T-cell (primary cell): Measurements from ENCODE around the gene UBE3D. TPM values are rescaled to one million over a fixed set of nuclear protein-coding genes. Genes with fewer than 3 reads are reported as not detected.
"Not testable (repeated sequence)": the region's sequence is repeated elsewhere in the genome, so short reads cannot be mapped to it uniquely, and the experiment has no call there.

Experiments used
- ATAC-seq, 4 experiments: fragments of 200-7000 bp in 3 of 4; fragments of 150-1000 bp in 1 of 4; cut with Tn5 transposase; replicated peaks in 1 of 4; 1 replicate in 3 of 4; 2 replicates in 1 of 4; pipeline ENCODE4 v1.10.0; 2021; ENCODE audit warnings: moderate library complexity in 3 of 4, mild to moderate bottlenecking in 2 of 4, moderate number of reproducible peaks in 1 of 4
- CTCF ChIA-PET, 2 donors: fragments of 300-600 bp; sonication (Branson Sonifier 250); formaldehyde crosslinking; loops; one replicate each; lab custom pipeline; 2022; ENCODE audit warnings: antibody characterized with exemption in 2 of 2; lab: Charles Lee
- POLR2A ChIA-PET, 2 donors: fragments of 300-600 bp; sonication (Branson Sonifier 250); formaldehyde crosslinking; loops; one replicate each; lab custom pipeline; 2022; ENCODE audit warnings: antibody characterized with exemption in 2 of 2; lab: Charles Lee
- DNase-seq, 35 experiments: peaks; one replicate each; pipeline versions ENCODE4 v3.0.0 to v3.0.0-alpha.2; 2013 to 2023
- H3K27ac ChIP-seq: one replicate; pipeline ENCODE4 v1.5.1; 2013; ENCODE audit warnings: low read length
- H3K27me3 ChIP-seq, 2 experiments: replicated peaks in 1 of 2; 1 replicate in 1 of 2; 2 replicates in 1 of 2; pipeline versions ENCODE4 v1.6.1 to v1.7.0; 2013; ENCODE audit warnings: low read length in 1 of 2, mixed read lengths in 1 of 2; ENCODE audit not compliant: control insufficient read depth in 2 of 2, insufficient read depth in 2 of 2; ENCODE audit errors: extremely low read depth in 1 of 2
- H3K36me3 ChIP-seq, 2 donors: 1 replicate in 1 of 2; 2 replicates in 1 of 2; pipeline versions ENCODE4 v1.6.1 to v1.7.0; 2013; ENCODE audit warnings: low read length in 1 of 2; ENCODE audit not compliant: control insufficient read depth in 2 of 2, insufficient read depth in 1 of 2; ENCODE audit errors: extremely low read depth in 1 of 2
- H3K4me1 ChIP-seq, 2 experiments: 1 replicate in 1 of 2; 2 replicates in 1 of 2; pipeline versions ENCODE4 v1.6.1 to v1.7.0; 2013; ENCODE audit warnings: low read length in 2 of 2, mixed read lengths in 1 of 2; ENCODE audit not compliant: insufficient read depth in 2 of 2, control insufficient read depth in 1 of 2; ENCODE audit errors: extremely low read depth in 1 of 2
- H3K4me3 ChIP-seq, 2 donors: 1 replicate in 1 of 2; 2 replicates in 1 of 2; pipeline versions ENCODE4 v1.5.1 to v1.7.0; 2013; ENCODE audit warnings: mild to moderate bottlenecking in 2 of 2, low read length in 1 of 2, moderate library complexity in 1 of 2; ENCODE audit not compliant: control insufficient read depth in 1 of 2; ENCODE audit errors: extremely low read depth in 1 of 2
- H3K9me3 ChIP-seq: 2 replicates; pipeline ENCODE4 v1.7.0; 2013
- H3K27ac Mint-ChIP-seq, 2 donors: one replicate each; pipeline ENCODE4 v1.8.0; 2020 to 2021; ENCODE audit warnings: mild to moderate bottlenecking in 2 of 2, mixed read lengths in 2 of 2
- H3K27me3 Mint-ChIP-seq, 2 donors: one replicate each; pipeline ENCODE4 v1.8.0; 2021 to 2022; ENCODE audit warnings: mixed read lengths in 2 of 2
- H3K36me3 Mint-ChIP-seq: one replicate; pipeline ENCODE4 v1.8.0; 2021; ENCODE audit warnings: mixed read lengths
- H3K4me1 Mint-ChIP-seq, 3 donors: one replicate each; pipeline ENCODE4 v1.8.0; 2020 to 2022; ENCODE audit warnings: mixed read lengths in 3 of 3, mild to moderate bottlenecking in 1 of 3
- H3K4me3 Mint-ChIP-seq, 3 donors: one replicate each; pipeline ENCODE4 v1.8.0; 2020 to 2022; ENCODE audit warnings: mild to moderate bottlenecking in 3 of 3, mixed read lengths in 3 of 3, moderate library complexity in 3 of 3
- H3K9me3 Mint-ChIP-seq, 3 donors: one replicate each; pipeline ENCODE4 v1.8.0; 2020 to 2022; ENCODE audit warnings: mixed read lengths in 3 of 3
- WGBS: methylation state at CpG from one replicate; pipeline ENCODE4 v1.1.5; 2013; ENCODE audit warnings: missing lambda C conversion rate; ENCODE audit not compliant: insufficient coverage; 5-methylcytosine and 5-hydroxymethylcytosine counted together
- total RNA-seq, 35 experiments: library from RNA in 6 of 35; stranded (reverse) in 6 of 35; fragments of 120-200 nt in 1 of 35; gene quantifications; one replicate each; pipeline versions ENCODE4 v1.2.1 to v1.2.4 and lab custom pipeline; 2013 to 2026

The UBE3D gene
- total RNA-seq, 5 donors from 2014 or later (not counting 1 experiment from before 2014, with no cell fraction given) = 6.2 to 9.3 (median 7.1) TPM

DNA sequence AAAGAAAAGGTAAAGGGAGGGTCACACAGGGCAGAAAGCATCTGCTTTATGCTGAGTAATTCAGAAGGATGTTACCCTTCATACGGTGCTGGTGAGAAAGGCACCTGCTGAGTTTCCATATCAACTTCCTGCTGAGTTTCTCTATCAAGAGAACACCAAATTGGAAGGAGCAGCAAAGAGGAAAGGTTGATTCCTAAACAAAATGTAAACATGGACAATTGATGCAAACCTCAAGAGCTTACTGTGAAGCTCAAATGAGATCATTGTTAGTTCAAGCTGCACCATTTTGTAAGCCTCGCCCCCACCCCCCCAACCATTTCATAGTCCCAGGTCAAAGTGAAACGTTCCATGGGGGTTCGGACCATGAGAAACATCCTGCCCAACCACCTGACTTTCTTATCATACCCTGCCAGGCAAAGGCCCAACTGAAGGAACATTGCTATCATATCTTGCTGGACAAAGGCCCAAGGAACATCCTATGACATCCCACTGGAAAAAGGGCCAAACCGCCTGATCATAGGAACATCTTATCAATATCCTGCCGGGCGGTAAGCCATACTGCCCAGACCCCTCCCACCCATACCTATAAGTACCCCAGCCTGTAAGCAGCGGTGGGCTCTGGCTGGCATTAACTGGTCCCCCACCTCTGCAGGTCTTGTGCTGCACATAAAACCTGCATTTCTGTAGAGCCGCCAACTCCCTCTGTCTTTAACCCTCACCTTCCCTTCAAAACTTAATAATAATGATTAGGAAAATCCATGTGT, 171.6 kb downstream of the UBE3D start:
- Histone ChIP-seq H3K9me3 (no peaks in the 10 kb centered on the region), H3K4me1 (no peaks in the 10 kb centered on the region), H3K27me3 (no peaks in the 10 kb centered on the region), H3K36me3 (peaks cover 0 to 3% of the 10 kb centered on the region in 2 donors), H3K27ac (no peak overlapping the region), H3K4me3 (no peak overlapping the region)
- WGBS = 92% methylated on average over 7 of the region's 9 CpGs
- no peaks in the 10 kb centered on the region for H3K4me1 Mint-ChIP-seq
- no peaks in the 10 kb centered on the region for H3K27me3 Mint-ChIP-seq
- H3K9me3 Mint-ChIP-seq = no peaks in the 10 kb centered on the region
- H3K36me3 Mint-ChIP-seq = peaks cover 44% of the 10 kb centered on the region
- DNase-seq (no peak), ATAC-seq (no peak)
- POLR2A ChIA-PET = no interaction called here
- no peak overlapping the region for H3K4me3 Mint-ChIP-seq
- H3K27ac Mint-ChIP-seq = no peak overlapping the region
- CTCF ChIA-PET = no interaction called here

DNA sequence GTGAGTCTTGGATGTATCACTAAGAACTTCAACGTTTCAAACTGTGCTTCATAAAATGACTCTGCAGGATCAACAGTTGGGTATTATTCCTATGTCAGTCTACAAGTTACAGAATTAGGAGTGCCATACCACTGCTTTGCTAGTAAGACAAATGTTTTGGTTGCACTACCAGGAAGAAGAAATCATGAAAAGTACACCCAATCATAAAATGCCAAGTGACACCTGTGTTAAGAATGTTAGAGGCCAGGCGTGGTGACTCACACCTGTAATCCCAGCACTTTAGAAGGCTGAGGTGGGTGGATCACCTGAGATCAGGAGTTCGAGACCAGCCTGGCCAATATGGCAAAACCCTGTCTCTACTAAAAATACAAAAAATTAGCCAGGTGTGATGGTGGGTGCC, 174.1 kb downstream of the UBE3D start:
- H3K36me3 Mint-ChIP-seq = peaks cover 36% of the 10 kb centered on the region
- H3K27ac Mint-ChIP-seq, POLR2A ChIA-PET, CTCF ChIA-PET, H3K36me3 ChIP-seq, H3K27me3 ChIP-seq, DNase-seq, H3K4me3 Mint-ChIP-seq, H3K9me3 ChIP-seq, H3K4me1 ChIP-seq, H3K9me3 Mint-ChIP-seq, H3K4me1 Mint-ChIP-seq, H3K27ac ChIP-seq, H3K27me3 Mint-ChIP-seq, ATAC-seq, H3K4me3 ChIP-seq: not testable (repeated sequence)
- 100% methylated on average over 1 of the region's 3 CpGs for WGBS

DNA sequence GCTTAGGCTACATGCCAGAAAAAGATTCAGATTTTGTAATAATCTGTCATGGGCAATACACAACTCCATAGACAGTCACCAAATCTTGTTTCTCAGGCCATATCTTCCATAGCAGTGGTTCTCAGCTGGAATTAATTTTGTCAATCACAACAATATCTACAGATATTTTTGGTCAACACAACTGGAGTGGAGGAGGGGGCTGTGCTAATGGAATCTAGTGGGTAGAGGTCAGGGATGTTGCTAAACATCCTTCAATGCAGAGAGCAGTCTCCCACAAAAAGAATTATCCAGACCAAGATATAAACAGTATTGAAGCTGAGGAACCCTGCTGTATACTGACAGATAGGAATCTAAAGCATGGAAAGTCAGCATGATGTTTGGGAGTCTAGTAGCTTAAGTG, 174.6 kb downstream of the UBE3D start:
- Mint-ChIP-seq H3K4me3 (no peak overlapping the region), H3K36me3 (peaks cover 36% of the 10 kb centered on the region), H3K27me3 (no peaks in the 10 kb centered on the region), H3K4me1 (no peaks in the 10 kb centered on the region), H3K9me3 (no peaks in the 10 kb centered on the region), H3K27ac (no peak overlapping the region)
- Histone ChIP-seq H3K36me3 (peaks cover 0 to 3% of the 10 kb centered on the region in 2 donors), H3K9me3 (no peaks in the 10 kb centered on the region), H3K4me1 (no peaks in the 10 kb centered on the region), H3K4me3 (no peak overlapping the region), H3K27ac (no peak overlapping the region), H3K27me3 (no peaks in the 10 kb centered on the region)
- ChIA-PET CTCF (no interaction called here), POLR2A (no interaction called here)
- no peak for ATAC-seq
- no peak for DNase-seq

DNA sequence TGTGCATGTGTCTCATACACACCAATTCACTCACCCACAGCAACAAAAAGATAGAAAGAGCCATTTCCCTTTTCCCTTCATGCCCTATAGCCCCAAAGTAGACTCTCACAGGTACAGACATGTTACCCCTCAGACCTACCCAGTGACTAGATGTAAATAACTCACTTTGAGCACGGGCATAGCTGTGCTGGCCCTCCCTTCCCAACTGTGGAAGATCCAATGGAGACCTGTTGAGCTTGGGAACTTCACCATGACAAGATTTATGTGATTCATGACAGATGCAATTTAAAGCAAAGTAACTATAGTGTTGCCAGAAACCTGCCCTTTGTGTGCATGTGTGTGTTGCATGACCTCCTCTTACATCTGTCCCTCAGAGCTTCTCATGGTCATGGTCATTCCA, 175.4 kb downstream of the UBE3D start:
- Histone ChIP-seq H3K27ac (no peak overlapping the region), H3K27me3 (no peaks in the 10 kb centered on the region), H3K36me3 (peaks cover 0 to 3% of the 10 kb centered on the region in 2 donors), H3K4me3 (no peak overlapping the region), H3K4me1 (no peaks in the 10 kb centered on the region), H3K9me3 (no peaks in the 10 kb centered on the region)
- H3K27me3 Mint-ChIP-seq = no peaks in the 10 kb centered on the region
- POLR2A ChIA-PET = no interaction called here
- 100% methylated on average over 1 of the region's 1 CpG for WGBS
- CTCF ChIA-PET = no interaction called here
- no peaks in the 10 kb centered on the region for H3K4me1 Mint-ChIP-seq
- no peaks in the 10 kb centered on the region for H3K9me3 Mint-ChIP-seq
- peaks cover 31% of the 10 kb centered on the region for H3K36me3 Mint-ChIP-seq
- H3K27ac Mint-ChIP-seq = no peak overlapping the region
- DNase-seq (no peak), ATAC-seq (no peak)
- H3K4me3 Mint-ChIP-seq = no peak overlapping the region

DNA sequence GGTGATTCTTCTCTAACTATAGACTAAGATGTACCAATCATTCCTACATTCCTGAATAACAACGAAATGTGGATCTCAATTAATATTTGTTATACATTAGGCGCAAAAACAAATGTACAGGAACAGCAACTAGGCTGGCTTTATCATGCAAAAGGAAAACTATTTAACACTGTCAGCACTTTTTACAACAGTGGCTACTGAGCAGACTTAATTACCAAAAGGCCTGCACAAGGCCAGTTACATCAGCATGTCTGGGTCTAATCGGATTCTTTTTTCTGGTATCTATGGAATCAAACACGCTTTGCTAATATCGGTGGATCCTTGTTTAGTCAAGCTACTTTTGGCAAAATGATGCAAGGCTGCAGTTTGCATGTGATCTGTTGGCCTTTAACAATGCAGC, 176.5 kb downstream of the UBE3D start:
- Histone ChIP-seq H3K36me3 (no peaks in the 10 kb centered on the region), H3K27ac (no peak overlapping the region), H3K4me3 (no peak overlapping the region), H3K4me1 (no peaks in the 10 kb centered on the region), H3K9me3 (no peaks in the 10 kb centered on the region), H3K27me3 (no peaks in the 10 kb centered on the region)
- 91% methylated on average over 4 of the region's 5 CpGs for WGBS
- no peak overlapping the region for H3K4me3 Mint-ChIP-seq
- H3K9me3 Mint-ChIP-seq = no peaks in the 10 kb centered on the region
- POLR2A ChIA-PET = no interaction called here
- CTCF ChIA-PET = no interaction called here
- H3K27me3 Mint-ChIP-seq = no peaks in the 10 kb centered on the region
- H3K36me3 Mint-ChIP-seq = peaks cover 23% of the 10 kb centered on the region
- H3K4me1 Mint-ChIP-seq = no peaks in the 10 kb centered on the region
- H3K27ac Mint-ChIP-seq = no peak overlapping the region
- DNase-seq (no peak), ATAC-seq (no peak)

DNA sequence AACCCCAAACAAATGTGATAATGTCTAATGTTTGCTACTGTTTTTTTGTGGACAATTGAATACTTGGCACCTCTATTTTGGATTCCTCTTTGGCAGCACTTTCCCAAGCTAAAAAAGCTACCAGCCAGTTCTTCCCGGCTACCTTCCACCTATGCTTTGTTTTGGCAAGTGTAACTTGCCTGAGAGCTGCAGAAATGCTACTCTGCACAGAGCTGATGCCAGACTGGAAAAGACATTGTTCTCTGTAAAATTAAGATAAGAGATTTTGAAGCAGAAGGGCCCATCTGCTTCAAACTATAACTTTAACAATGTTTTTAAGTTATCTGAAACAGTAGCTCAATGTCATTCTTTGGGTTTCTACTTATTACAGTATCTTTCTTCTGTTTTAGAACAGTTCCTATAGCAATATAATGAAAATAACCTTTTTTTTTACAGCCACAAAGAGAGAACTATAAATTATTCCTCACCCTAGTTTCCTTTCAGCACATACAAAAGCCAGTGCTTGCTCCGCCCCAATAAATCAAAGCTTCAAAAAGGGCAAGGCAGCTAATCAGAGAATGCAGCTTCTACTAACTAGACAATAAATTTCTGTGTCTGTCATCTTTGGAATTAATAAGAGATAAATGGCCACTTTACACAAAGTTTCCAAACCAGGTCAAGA, 183.1 kb downstream of the UBE3D start:
- Histone ChIP-seq H3K36me3 (no peaks in the 10 kb centered on the region), H3K9me3 (no peaks in the 10 kb centered on the region), H3K27ac (no peak overlapping the region), H3K4me3 (no peak overlapping the region), H3K27me3 (no peaks in the 10 kb centered on the region), H3K4me1 (no peaks in the 10 kb centered on the region)
- ChIA-PET CTCF (no interaction called here), POLR2A (no interaction called here)
- DNase-seq (no peak), ATAC-seq (no peak)
- Mint-ChIP-seq H3K9me3 (no peaks in the 10 kb centered on the region), H3K36me3 (no peaks in the 10 kb centered on the region), H3K4me3 (no peak overlapping the region), H3K4me1 (no peaks in the 10 kb centered on the region), H3K27me3 (peaks cover 0 to 11% of the 10 kb centered on the region in 2 donors), H3K27ac (no peak overlapping the region)
- WGBS = no CpG with 5 or more reads among the region's 2 CpGs
